ENCODE measurements around the gene AFF3.

- no peak for TF ChIP-seq POLR2A (IDR thresholded peaks at IDR 0.05; ENCODE audit: low read depth, low read length)
- no peak for TF ChIP-seq CTCF (IDR thresholded peaks at IDR 0.05; ENCODE audit: extremely low read depth in 1 of 2, insufficient read depth in 1 of 2, low read depth in 1 of 2, low read length in 2 of 2)
- no peak for TF ChIP-seq POLR2AphosphoS5 (IDR thresholded peaks at IDR 0.05; ENCODE audit: insufficient read depth, low read depth, low read length)
- no peak for TF ChIP-seq JUN (IDR thresholded peaks at IDR 0.05; ENCODE audit: borderline replicate concordance, insufficient read depth, insufficient read length, low read depth)
These were observed 129.8 kb downstream of the AFF3 start for GRCh38 chr2:100012561-100012960.
